Superior temporal gyrus (tissue), 1 donor: ENCODE measurements around the gene KLF16.
"Not testable (repeated sequence)": the region's sequence is repeated elsewhere in the genome, so short reads cannot be mapped to it uniquely, and the experiment has no call there.

Experiments used
- DNase-seq: peaks from one replicate; pipeline ENCODE4 v3.0.0-alpha.2; 2016; ENCODE audit errors: extremely low spot score

Gene KLF16

DNA sequence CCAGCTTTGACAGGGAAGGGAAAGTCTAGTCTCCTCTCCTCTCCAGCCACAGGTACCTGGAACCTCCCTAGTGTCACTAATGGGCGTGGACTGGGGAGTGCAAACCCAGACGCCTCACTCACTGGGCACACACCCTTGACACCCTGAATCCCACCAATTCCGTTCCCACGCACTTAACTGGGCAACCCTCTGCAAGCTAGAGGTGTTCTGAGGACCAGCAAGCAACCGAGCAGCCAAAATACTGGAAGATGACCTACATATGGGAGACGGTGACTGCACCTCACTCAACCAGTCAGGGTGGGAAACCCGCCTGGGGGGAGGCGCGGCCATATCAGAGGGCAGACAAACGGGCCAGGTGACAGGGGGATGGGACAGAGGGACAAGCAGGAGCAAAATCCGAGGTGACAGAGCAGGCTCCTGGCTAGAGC, 20.9 kb upstream of the KLF16 start:
- DNase-seq: no peak

GRCh38 chr19:1883784-1884183, 20.4 kb upstream of the KLF16 start:
- no peak for DNase-seq

DNA sequence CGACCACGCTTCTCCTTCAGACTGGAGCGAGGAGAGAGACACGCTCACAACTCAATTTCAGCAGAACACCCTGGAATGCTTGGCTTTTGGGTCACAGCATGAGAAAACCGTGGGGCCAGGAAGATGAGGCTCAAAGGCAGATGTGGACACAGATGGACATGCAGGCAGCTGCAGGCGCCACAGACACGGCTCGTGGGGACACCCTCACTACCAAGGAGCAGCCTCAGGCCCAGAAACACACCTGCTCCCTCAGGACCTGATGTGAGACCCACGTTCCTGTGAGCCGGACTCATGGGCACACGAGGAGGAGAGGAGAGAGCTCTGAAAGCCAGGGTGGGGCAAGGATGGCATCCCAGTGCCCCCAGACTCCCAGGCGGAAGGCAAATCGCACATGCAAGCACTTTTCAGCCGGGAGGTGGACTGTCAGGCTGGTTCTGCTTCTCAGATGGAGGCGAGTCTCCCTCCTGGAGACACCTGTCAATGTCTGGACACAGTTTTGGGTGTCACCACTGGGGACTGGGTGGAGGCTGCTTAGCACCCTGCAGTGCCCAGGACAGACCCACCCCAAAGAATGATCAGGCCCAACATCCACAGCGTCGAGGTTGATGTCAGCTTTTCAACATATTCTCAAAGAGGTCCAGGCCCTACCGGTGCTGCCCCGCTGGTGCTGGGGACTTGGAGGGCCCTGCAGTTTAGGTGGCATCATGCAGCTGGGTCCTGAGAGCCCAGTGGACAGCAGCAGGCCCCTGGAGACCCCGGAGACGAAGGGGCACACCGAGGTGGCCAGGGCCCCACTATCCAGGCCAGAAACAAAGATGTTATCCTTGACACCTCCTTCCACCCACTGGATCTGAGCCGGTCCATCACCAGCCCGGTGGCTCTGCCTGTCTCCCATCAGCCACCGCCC, 19.7 kb upstream of the KLF16 start:
- no peak for DNase-seq

DNA sequence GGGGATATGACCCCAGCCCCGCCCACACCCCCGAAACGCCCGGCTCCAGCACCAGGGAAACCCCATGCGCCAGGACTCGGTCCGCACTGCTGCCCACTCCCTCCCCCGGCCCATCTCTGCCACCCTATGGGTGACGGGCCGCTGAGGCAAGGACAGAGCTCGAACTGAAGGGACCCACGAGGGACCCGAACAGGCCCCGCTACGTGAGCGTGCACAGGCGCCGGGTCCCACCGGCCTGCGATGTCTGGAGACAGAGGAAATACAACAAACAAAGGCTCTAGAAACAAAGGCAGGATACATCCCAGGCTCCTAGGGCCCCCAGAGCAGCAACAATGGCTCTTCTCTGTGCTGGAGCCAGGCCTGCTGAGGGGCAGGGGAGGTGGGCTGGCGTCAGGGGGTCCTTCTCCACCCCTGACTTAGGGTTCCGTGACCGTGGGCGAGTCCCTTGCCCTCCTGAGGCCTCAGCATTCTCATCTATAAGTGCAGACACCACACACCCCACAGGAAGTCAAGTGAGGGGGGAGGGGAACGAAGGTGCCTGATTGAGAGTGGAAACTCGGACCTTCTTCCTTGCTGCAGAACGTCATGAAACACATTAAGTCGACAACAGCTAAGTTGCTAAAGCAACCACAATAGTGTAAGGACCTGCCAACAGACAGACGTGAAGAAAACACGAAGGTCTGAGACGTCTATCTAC, 18.9 kb upstream of the KLF16 start:
- DNase-seq: peak; percentile 71

DNA sequence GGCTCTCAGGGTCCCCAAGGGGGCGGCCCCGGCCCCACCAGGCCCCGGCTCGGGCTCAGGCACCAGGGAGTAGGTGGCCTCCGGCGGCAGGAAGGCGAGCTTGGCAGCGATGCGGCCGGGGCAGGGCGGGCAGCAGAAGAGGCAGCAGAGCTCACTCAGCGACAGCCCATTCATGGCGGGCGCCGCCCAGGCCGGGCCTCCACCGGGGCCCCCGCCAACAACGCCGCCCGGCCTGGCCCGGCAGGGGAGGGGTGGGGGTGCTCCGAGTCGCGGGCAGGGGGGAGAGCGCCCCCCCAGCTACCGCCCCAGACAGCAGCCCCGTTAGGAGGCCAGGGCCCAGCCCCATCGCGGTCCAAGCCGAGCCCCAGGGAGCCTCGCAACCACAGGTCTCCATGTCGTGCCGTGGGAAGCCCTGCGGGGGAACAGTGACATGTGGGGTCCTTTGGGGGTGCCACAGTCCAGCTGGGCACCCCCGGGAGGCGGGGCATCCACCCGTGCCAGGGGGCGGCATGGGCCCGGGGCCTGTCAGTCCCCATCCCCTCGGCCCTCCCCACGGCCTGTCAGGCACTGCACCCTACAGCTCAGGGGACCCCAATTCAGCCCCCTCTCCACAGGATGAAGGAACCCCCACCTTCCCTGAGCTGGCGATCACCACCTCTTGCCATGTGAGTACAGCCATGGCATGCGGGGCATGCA, 18.2 kb upstream of the KLF16 start:
- DNase-seq: not testable (repeated sequence)

GRCh38 chr19:1880611-1881392, 17.4 kb upstream of the KLF16 start:
- DNase-seq: no peak

- DNase-seq: not testable (repeated sequence)
Measured at GRCh38 chr19:1879982-1880381, 16.6 kb upstream of the KLF16 start.

- DNase-seq: not testable (repeated sequence)
Measured at GRCh38 chr19:1878583-1878982, 15.2 kb upstream of the KLF16 start.

- DNase-seq: not testable (repeated sequence)
Measured at GRCh38 chr19:1877280-1877660, 13.9 kb upstream of the KLF16 start.

DNA sequence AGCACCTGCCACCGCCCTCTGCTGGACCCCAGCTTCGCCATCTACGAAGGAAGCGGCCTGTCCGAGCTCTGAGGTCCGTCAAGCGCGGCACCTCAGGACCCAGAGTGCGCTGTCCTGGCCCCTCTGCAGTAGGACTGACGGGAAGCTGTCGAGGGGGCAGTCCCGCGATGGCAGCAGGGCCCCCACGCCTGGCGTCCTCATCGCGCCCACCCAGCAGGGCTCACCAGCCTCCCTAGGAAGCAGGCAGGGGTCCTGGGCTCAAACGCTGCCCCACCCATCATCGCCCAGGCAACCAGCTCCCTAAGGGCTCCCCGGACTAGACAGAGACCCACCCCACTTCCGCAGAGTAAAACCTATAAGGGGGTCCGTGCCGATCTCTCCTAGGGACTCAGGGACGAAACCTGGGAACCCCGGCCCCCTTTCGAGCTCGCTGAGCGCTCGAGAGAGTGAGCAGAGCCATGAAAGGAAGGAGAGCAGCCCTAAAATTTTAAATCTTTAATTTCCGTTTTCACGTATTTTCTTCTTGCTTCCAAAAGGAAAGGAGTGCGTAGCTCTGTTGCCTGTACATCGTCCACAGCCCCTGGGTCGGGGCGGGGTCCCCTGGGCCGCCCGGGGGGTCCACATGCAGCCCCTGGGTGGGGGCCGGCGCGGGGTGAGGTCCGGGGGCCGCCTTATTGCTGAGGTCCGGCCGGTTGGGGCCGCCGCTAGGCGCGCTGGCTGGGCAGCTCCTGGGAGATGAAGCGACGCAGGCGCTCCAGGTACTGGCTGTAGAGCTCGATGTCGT, 13.3 kb upstream of the KLF16 start:
- not testable (repeated sequence) for DNase-seq

DNA sequence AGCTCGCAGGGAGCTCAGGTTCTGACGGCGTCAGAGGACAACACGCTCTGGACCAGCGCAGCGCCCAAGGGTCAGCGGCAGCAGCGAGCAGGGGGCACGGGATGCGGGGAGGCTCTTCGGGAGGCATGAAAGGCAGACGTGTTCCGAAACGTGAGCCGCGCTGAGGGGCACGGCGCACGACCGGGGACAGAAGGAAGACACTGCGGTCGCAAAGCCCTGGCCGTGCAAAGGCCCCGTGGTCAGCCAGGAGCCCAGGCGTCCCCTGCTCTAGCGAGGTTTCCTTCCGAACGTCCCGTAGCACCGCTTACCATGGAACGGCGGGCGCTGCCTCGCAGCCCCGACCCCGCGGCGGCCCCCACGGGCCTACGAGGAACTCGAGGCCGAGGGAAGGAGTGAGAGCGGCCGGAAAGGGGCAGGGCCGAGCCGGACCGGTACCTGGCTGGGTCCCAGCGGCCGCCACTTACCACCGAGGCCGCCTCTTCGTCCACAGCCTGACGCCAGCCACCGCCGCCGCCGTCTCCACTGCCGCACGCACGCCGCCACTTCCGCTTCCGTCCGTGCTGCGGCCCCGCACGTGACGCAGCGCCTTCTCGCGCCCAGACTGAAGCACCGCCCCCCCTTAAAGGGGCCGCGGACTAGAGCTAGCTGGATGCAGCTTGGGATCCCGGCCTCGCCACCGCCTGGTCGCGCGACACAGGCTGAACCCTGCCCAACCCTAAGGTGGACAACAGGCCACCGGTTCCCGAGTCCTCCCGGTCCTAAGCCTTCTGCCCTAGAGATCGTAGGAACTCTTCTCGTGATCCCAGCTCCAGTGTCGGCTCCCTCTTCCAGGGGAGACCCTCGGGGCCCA, 12.5 kb upstream of the KLF16 start:
- peak; percentile 95 for DNase-seq

- DNase-seq: peak; percentile 47
Measured at GRCh38 chr19:1875265-1875645, 11.9 kb upstream of the KLF16 start.

- DNase-seq: no peak
Measured at GRCh38 chr19:1874554-1875185, 11.3 kb upstream of the KLF16 start.

DNA sequence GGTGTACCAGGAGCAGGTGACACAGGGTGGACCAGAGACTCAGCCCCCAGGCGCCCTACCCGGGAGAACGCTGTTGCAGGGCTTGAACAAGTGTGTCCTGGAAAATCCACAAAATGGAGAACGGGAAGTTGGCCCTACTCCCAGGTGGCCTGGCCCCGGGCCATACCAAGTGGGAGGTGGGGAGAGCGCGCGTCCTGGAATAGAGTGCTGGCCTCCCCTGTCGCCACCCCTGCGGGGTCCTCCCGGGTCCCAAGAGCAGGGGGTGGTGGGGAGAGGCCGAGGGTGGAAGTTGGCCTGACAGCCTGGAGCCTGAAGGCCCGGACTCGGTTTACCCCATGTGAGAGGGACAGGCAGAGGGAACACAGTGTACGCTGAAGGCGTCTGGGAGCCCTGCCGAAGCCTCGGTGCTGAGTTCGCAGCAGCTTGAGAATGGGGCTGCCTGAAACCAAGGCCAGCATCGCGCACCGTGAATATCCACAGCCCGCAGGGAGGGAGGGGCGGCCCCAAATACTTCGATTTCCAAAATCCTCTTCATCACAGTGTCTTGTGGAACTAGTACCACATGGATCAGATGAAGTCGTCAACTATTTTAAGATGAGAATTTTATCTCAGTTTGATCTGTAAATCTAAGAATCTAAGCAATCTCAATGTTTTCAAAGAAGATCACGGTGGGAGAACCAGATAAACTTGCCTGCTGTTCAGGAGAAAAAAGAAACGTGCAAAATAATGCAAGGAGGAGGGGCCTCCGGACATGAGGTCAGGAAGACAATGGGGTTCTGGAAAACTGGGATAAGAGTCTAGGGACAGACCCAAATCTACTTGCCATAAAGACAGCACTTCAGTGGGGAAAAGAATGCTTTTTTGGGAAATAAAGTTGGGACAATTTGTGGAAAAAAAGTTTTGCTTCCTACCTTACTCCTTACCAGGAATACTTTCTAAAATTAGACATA, 10.4 kb upstream of the KLF16 start:
- DNase-seq: no peak

DNA sequence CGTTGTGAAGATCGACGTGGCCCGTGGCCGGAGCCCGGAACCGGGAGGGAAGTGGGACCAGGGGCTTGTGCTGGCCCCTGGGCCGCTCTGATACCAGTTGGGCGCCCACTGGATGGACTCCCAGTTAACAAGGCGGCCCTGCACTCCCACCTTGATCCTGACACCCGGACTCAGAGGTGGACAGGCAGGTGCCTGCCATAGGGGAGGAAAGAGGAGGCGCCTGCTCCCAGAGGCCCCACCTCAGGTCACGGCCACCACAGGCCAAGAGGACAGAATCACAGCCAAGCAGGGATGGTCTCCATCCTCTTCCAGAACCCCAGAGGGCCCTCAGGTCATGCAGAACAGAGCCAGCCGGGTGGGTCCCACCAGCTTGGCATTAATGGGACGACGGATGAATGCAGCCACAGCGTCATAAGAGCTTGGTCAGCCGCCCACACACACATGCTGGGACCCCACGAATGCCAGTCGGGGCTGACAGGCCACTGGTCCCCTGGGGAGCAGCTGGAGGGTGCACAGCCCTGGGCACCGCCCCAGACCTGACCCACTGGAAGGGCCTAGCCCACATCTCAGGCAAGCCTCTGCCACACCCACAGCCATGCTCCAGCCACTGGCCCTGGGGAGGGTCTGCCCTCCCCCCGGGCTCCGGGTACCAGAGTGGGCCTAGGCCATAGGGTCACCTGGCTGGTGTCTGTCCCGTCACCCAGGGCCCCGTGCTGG, 9.6 kb upstream of the KLF16 start:
- no peak for DNase-seq

GRCh38 chr19:1871630-1872029, 8.3 kb upstream of the KLF16 start:
- DNase-seq: no peak

DNA sequence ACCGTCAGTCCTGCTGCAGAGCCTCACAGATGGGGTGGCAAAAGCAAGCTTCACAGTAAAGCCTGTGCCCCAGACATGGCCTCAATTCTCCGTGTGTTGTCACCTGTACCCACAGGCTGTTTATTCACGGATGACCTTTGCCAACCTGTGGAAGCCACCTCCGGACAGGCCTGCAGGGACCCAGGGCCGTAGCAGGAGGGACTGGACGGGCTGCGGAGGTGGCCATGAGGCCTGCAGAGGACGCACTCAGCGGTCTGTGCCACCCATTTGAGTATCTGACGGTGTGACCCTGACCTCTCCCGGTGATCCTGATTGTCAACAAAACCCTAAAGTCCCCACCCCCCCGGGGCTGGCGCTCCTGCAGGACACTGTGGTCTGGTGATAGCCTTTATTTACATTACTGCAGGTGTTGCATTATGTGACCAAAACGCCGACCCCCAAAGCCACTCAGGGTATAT, 7.8 kb upstream of the KLF16 start:
- no peak for DNase-seq
